HepG2 (cell line): ENCODE results near the gene ABCB8. TPM values are rescaled to one million over a fixed set of nuclear protein-coding genes. Genes with fewer than 3 reads are reported as not detected.

Source experiments
- CHD2 ChIP-seq: IDR thresholded peaks from 2 replicates; pipeline ENCODE4 v1.6.1; 2011; ENCODE audit warnings: low read depth, low read length, improper control_type of control experiment
- RAD51 ChIP-seq: fragments of 450-650 bp; IDR thresholded peaks from 2 replicates; pipeline ENCODE4 v1.6.1; 2016; ENCODE audit warnings: borderline replicate concordance
- RXRA ChIP-seq: sonication (generic); formaldehyde crosslinking; IDR thresholded peaks from 2 replicates; pipeline ENCODE4 v1.5.1; 2020; ENCODE audit warnings: missing genetic modification reagents
- SUZ12 ChIP-seq: fragments of 150-350 bp; IDR thresholded peaks from 2 replicates; pipeline ENCODE4 v1.6.1; 2014; ENCODE audit warnings: low read depth, low read length
- ZNF101 ChIP-seq: sonication (generic); formaldehyde crosslinking; IDR thresholded peaks from 2 replicates; pipeline ENCODE4 v1.4.0; 2020; ENCODE audit warnings: mild to moderate bottlenecking, low read depth, missing genetic modification reagents, borderline replicate concordance
- ZNF253 ChIP-seq: sonication (generic); formaldehyde crosslinking; IDR thresholded peaks from 2 replicates; pipeline ENCODE4 v1.8.0; 2022; ENCODE audit warnings: mild to moderate bottlenecking, missing genetic modification reagents, borderline replicate concordance
- ZNF446 ChIP-seq: sonication (generic); formaldehyde crosslinking; IDR thresholded peaks from 2 replicates; pipeline ENCODE4 v1.5.0; 2020; ENCODE audit warnings: mild to moderate bottlenecking, missing genetic modification reagents
- ZNF781 ChIP-seq: sonication (generic); formaldehyde crosslinking; IDR thresholded peaks from 2 replicates; pipeline ENCODE4 v1.5.1; 2020; ENCODE audit warnings: borderline replicate concordance, mild to moderate bottlenecking, missing genetic modification reagents; ENCODE audit errors: not compliant biosample characterization
- ZNF782 ChIP-seq: sonication (generic); formaldehyde crosslinking; IDR thresholded peaks from 2 replicates; pipeline ENCODE4 v1.4.0; 2020; ENCODE audit warnings: missing genetic modification reagents, mild to moderate bottlenecking, borderline replicate concordance
- ZNF879 ChIP-seq: sonication (generic); formaldehyde crosslinking; IDR thresholded peaks from 2 replicates; pipeline ENCODE4 v1.8.1; 2023; ENCODE audit warnings: missing genetic modification reagents
- polyA plus RNA-seq, 8 experiments: library from polyadenylated mRNA; depleted of rRNA in 3 of 8; stranded (reverse) in 7 of 8; unstranded in 1 of 8; fragments of >200 nt; fragmentation: Illumina TruSeq in 4 of 8; extraction: Trizol in 4 of 8; gene quantifications; 2 replicates each; pipeline versions ENCODE4 v1.2.1 to v1.2.3, GENCODE V29; 2011 to 2016; ENCODE audit warnings: low read depth in 4 of 8, missing spikeins in 1 of 8, mixed read lengths in 1 of 8; ENCODE audit not compliant: insufficient read depth in 1 of 8
- total RNA-seq, 5 experiments: library from RNA; depleted of rRNA; stranded (reverse); fragments of >200 nt; fragmentation: Illumina TruSeq; extraction: Trizol; gene quantifications; 2 replicates each; pipeline ENCODE4 v1.2.3, GENCODE V29; 2016; ENCODE audit warnings: low read depth in 1 of 5
- TF ChIP-seq, protein P1 (sequence below): sonication (generic); formaldehyde crosslinking; IDR thresholded peaks from 2 replicates; pipeline ENCODE4 v1.5.0; 2020; ENCODE audit warnings: missing genetic modification reagents
- TF ChIP-seq, protein P2 (sequence below): sonication (generic); formaldehyde crosslinking; IDR thresholded peaks from 2 replicates; pipeline ENCODE4 v1.8.1; 2022; ENCODE audit warnings: low read depth, mild to moderate bottlenecking, missing genetic modification reagents
- TF ChIP-seq, protein P3 (sequence below): sonication (generic); formaldehyde crosslinking; conservative IDR thresholded peaks from 2 replicates; pipeline ENCODE4 v1.8.0; 2022; ENCODE audit warnings: low read depth, missing genetic modification reagents
- TF ChIP-seq, protein P4 (sequence below): sonication (generic); formaldehyde crosslinking; IDR thresholded peaks from 2 replicates; pipeline ENCODE4 v1.4.0; 2020; ENCODE audit warnings: missing genetic modification reagents, borderline replicate concordance
- TF ChIP-seq, protein P5 (sequence below), 2 experiments: sonication (generic) in 1 of 2; formaldehyde crosslinking in 1 of 2; IDR thresholded peaks; 2 replicates each; pipeline versions ENCODE4 v1.4.0 to v1.6.1; 2018 to 2020; ENCODE audit warnings: missing genetic modification reagents in 2 of 2, borderline replicate concordance in 1 of 2, low read depth in 1 of 2, mild to moderate bottlenecking in 1 of 2, missing biosample characterization in 1 of 2

The ABCB8 gene
- total and polyA plus RNA-seq, 2 of the 13 experiments (the other 11 are each of a cell fraction or from before 2014, with no cell fraction given): 6.6 to 16.7 TPM

DNA sequence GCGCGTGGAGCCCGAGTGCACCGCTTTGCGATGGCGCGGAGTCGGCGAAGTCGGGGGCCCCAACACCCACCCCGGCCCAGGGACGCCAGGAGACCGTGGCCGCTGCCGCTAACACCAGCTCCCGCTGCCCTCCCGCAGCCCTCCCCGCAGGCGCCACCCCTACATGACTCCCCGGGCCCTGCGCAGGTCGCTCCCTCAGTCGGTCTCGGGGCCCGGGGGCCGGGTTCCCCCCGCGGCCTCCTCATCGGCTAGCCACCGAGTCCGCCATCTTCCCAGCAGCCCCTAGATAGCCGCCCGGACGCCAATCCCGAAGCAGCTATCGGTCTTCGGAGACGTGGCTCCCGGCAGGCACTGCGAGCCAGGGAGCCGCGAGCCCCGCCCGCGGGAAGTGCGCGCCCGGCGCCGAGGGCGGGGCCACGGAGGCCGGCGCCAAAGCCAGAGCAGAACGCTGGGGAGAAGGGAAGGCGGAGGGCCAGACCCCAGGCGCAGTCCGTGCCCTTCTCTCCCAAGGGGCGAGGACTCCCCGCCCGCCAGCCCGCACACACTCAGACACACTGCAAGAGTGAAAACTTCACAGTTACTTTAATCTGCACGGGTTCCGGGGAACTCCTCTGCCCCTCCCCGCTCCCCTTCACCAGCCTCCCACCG, 52.4 kb downstream of the ABCB8 start, which contains the start of gene FASTK (continued):
- TF ChIP-seq, protein P1, sequence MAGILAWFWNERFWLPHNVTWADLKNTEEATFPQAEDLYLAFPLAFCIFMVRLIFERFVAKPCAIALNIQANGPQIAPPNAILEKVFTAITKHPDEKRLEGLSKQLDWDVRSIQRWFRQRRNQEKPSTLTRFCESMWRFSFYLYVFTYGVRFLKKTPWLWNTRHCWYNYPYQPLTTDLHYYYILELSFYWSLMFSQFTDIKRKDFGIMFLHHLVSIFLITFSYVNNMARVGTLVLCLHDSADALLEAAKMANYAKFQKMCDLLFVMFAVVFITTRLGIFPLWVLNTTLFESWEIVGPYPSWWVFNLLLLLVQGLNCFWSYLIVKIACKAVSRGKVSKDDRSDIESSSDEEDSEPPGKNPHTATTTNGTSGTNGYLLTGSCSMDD (CRISPR knock-in tag): no peak
- TF ChIP-seq ZNF446 (peak; percentile 96), ZNF253 (no peak), RAD51 (no peak), ZNF782 (0 out of 2 replicates have a peak, but pooled peaks have one; percentile 36), ZNF781 (CRISPR knock-in tag) (no peak), RXRA (CRISPR knock-in tag) (no peak; the same call in 1 of the 2 replicates), SUZ12 (peak; percentile 45; the same call in 1 of the 2 replicates), ZNF101 (CRISPR knock-in tag) (no peak), ZNF879 (no peak), CHD2 (no peak; the same call in 1 of the 2 replicates)
- TF ChIP-seq, protein P2, sequence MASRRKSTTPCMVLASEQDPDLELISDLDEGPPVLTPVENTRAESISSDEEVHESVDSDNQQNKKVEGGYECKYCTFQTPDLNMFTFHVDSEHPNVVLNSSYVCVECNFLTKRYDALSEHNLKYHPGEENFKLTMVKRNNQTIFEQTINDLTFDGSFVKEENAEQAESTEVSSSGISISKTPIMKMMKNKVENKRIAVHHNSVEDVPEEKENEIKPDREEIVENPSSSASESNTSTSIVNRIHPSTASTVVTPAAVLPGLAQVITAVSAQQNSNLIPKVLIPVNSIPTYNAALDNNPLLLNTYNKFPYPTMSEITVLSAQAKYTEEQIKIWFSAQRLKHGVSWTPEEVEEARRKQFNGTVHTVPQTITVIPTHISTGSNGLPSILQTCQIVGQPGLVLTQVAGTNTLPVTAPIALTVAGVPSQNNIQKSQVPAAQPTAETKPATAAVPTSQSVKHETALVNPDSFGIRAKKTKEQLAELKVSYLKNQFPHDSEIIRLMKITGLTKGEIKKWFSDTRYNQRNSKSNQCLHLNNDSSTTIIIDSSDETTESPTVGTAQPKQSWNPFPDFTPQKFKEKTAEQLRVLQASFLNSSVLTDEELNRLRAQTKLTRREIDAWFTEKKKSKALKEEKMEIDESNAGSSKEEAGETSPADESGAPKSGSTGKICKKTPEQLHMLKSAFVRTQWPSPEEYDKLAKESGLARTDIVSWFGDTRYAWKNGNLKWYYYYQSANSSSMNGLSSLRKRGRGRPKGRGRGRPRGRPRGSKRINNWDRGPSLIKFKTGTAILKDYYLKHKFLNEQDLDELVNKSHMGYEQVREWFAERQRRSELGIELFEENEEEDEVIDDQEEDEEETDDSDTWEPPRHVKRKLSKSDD (CRISPR knock-in tag): 0 out of 2 replicates have a peak, but pooled peaks have one; percentile 59
- TF ChIP-seq, protein P3, sequence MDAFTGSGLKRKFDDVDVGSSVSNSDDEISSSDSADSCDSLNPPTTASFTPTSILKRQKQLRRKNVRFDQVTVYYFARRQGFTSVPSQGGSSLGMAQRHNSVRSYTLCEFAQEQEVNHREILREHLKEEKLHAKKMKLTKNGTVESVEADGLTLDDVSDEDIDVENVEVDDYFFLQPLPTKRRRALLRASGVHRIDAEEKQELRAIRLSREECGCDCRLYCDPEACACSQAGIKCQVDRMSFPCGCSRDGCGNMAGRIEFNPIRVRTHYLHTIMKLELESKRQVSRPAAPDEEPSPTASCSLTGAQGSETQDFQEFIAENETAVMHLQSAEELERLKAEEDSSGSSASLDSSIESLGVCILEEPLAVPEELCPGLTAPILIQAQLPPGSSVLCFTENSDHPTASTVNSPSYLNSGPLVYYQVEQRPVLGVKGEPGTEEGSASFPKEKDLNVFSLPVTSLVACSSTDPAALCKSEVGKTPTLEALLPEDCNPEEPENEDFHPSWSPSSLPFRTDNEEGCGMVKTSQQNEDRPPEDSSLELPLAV (CRISPR knock-in tag): no peak
- TF ChIP-seq, protein P4, sequence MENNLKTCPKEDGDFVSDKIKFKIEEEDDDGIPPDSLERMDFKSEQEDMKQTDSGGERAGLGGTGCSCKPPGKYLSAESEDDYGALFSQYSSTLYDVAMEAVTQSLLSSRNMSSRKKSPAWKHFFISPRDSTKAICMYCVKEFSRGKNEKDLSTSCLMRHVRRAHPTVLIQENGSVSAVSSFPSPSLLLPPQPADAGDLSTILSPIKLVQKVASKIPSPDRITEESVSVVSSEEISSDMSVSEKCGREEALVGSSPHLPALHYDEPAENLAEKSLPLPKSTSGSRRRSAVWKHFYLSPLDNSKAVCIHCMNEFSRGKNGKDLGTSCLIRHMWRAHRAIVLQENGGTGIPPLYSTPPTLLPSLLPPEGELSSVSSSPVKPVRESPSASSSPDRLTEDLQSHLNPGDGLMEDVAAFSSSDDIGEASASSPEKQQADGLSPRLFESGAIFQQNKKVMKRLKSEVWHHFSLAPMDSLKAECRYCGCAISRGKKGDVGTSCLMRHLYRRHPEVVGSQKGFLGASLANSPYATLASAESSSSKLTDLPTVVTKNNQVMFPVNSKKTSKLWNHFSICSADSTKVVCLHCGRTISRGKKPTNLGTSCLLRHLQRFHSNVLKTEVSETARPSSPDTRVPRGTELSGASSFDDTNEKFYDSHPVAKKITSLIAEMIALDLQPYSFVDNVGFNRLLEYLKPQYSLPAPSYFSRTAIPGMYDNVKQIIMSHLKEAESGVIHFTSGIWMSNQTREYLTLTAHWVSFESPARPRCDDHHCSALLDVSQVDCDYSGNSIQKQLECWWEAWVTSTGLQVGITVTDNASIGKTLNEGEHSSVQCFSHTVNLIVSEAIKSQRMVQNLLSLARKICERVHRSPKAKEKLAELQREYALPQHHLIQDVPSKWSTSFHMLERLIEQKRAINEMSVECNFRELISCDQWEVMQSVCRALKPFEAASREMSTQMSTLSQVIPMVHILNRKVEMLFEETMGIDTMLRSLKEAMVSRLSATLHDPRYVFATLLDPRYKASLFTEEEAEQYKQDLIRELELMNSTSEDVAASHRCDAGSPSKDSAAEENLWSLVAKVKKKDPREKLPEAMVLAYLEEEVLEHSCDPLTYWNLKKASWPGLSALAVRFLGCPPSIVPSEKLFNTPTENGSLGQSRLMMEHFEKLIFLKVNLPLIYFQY (CRISPR knock-in tag): no peak
- TF ChIP-seq, protein P5, sequence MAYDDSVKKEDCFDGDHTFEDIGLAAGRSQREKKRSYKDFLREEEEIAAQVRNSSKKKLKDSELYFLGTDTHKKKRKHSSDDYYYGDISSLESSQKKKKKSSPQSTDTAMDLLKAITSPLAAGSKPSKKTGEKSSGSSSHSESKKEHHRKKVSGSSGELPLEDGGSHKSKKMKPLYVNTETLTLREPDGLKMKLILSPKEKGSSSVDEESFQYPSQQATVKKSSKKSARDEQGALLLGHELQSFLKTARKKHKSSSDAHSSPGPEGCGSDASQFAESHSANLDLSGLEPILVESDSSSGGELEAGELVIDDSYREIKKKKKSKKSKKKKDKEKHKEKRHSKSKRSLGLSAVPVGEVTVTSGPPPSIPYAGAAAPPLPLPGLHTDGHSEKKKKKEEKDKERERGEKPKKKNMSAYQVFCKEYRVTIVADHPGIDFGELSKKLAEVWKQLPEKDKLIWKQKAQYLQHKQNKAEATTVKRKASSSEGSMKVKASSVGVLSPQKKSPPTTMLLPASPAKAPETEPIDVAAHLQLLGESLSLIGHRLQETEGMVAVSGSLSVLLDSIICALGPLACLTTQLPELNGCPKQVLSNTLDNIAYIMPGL (CRISPR knock-in tag; IDR thresholded peaks at IDR 0.05; ENCODE audit: borderline replicate concordance in 1 of 2, low read depth in 1 of 2): peak; percentile 67 to 69
